ENCODE data around the gene MRPS34.

DNA sequence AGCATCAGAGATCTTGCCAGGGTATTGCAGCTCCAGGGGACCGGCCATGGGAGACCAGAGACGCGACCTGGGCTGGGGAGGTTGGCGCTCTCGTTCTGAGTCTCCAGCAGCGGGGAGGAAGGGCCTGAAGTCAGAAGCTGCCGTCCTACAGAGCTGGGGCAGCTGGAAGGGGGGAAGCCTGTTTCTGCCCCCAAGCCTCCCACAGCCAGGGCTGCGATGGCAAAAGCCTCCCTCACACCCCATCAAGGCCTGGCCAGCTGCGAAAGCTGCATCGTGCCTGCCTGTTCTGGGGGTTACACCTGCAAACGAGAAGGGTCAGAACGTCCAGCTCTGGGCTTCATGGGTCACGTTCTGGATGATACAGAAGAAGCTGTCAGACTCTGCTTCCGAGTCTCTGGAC lies 40.9 kb downstream of the MRPS34 start:
- TF ChIP-seq, protein P1, sequence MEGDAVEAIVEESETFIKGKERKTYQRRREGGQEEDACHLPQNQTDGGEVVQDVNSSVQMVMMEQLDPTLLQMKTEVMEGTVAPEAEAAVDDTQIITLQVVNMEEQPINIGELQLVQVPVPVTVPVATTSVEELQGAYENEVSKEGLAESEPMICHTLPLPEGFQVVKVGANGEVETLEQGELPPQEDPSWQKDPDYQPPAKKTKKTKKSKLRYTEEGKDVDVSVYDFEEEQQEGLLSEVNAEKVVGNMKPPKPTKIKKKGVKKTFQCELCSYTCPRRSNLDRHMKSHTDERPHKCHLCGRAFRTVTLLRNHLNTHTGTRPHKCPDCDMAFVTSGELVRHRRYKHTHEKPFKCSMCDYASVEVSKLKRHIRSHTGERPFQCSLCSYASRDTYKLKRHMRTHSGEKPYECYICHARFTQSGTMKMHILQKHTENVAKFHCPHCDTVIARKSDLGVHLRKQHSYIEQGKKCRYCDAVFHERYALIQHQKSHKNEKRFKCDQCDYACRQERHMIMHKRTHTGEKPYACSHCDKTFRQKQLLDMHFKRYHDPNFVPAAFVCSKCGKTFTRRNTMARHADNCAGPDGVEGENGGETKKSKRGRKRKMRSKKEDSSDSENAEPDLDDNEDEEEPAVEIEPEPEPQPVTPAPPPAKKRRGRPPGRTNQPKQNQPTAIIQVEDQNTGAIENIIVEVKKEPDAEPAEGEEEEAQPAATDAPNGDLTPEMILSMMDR (IDR thresholded peaks at IDR 0.05): no peak
- TF ChIP-seq POLR2A (IDR thresholded peaks at IDR 0.05) (no peak), POLR2AphosphoS5 (IDR thresholded peaks at IDR 0.05) (no peak)
